Coronary artery (tissue), 2 donors: Measurements from ENCODE around the gene ATP6V1C2.
"Not testable (repeated sequence)": the region's sequence is repeated elsewhere in the genome, so short reads cannot be mapped to it uniquely, and the experiment has no call there.

Source experiments
- DNase-seq: peaks from one replicate; pipeline ENCODE4 v3.0.0-alpha.2; 2017; ENCODE audit warnings: low spot score
- H3K27ac ChIP-seq, 2 donors: fragments of 200-600 bp; sonication (generic); one replicate each; pipeline ENCODE4 v1.5.1; 2016 to 2019
- H3K4me3 ChIP-seq: fragments of 200-600 bp; sonication (generic); 2 replicates; pipeline ENCODE4 v1.5.1; 2016; ENCODE audit warnings: mild to moderate bottlenecking, moderate library complexity
- TF ChIP-seq, protein P1 (sequence below): fragments of 200-600 bp; sonication (generic); IDR thresholded peaks from one replicate; pipeline ENCODE4 v1.5.1; 2019; ENCODE audit warnings: antibody characterized with exemption

ATP6V1C2 gene

DNA sequence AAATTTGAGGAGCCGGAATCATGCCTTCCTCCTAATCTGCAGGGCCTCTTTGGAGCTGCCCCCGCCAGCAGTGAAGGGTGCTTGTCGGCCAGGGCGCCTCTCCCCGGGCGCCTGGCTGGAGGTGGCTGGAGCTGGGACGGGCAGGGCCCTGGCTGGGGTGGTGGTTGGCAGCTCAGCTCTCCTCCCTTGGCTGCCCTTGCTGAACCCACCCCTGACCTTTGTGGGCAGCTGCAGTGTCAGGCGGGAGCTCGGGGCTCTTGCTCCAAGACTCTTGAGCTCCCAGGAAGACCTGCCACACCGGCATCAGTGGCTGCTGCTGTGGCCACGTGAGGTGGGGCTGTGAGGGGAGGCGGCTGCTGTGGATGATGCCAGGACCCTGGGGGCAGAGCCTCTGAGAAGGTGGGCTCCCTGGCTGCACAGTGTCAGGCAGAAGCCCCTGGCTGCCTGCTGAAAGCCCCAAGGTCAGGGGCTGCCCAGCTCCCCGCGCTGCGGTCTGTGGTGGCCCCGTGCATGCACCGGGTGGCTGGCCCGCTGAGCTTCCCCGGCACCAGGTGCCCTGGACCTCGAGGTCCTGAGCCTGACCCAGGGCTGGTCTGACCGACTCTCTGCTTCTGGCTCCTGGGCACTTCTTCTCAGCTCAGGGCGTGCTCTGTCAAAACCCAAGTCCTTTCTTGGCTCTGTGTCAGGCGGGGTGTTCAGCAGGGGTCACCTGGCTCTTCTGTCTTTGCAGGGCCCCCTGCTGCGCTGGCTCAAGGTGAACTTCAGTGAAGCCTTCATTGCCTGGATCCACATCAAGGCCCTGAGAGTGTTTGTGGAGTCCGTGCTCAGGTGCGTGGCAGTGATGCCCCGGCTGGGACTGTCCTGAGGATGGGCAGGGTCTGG is 56.7 kb downstream of the ATP6V1C2 start:
- DNase-seq: no peak
- H3K4me3 ChIP-seq: no peak overlapping the region
- H3K27ac ChIP-seq: no peak overlapping the region
- TF ChIP-seq, protein P1, sequence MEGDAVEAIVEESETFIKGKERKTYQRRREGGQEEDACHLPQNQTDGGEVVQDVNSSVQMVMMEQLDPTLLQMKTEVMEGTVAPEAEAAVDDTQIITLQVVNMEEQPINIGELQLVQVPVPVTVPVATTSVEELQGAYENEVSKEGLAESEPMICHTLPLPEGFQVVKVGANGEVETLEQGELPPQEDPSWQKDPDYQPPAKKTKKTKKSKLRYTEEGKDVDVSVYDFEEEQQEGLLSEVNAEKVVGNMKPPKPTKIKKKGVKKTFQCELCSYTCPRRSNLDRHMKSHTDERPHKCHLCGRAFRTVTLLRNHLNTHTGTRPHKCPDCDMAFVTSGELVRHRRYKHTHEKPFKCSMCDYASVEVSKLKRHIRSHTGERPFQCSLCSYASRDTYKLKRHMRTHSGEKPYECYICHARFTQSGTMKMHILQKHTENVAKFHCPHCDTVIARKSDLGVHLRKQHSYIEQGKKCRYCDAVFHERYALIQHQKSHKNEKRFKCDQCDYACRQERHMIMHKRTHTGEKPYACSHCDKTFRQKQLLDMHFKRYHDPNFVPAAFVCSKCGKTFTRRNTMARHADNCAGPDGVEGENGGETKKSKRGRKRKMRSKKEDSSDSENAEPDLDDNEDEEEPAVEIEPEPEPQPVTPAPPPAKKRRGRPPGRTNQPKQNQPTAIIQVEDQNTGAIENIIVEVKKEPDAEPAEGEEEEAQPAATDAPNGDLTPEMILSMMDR: no peak

DNA sequence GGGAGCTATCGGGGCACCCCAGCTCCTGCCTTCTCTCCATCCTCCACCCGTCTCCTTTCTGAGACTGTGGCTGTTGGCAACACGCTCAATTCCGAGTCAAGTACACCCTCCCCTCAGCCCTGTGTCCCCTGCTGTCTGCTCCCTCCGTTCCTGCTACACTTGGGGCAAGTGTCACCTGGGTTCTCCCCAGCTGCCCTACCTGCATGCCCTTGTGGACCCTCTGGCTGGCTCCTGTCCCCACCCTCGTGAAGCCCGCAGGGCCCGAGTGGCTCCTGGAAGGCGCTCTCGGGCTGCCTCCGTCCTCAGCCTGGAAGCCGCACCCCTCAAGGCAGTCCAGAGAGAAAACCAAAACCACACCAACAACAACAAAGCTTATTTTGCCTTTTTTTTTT is 57.3 kb downstream of the ATP6V1C2 start:
- DNase-seq: no peak
- no peak overlapping the region for H3K4me3 ChIP-seq
- TF ChIP-seq, protein P1: no peak
- H3K27ac ChIP-seq: no peak overlapping the region

DNA sequence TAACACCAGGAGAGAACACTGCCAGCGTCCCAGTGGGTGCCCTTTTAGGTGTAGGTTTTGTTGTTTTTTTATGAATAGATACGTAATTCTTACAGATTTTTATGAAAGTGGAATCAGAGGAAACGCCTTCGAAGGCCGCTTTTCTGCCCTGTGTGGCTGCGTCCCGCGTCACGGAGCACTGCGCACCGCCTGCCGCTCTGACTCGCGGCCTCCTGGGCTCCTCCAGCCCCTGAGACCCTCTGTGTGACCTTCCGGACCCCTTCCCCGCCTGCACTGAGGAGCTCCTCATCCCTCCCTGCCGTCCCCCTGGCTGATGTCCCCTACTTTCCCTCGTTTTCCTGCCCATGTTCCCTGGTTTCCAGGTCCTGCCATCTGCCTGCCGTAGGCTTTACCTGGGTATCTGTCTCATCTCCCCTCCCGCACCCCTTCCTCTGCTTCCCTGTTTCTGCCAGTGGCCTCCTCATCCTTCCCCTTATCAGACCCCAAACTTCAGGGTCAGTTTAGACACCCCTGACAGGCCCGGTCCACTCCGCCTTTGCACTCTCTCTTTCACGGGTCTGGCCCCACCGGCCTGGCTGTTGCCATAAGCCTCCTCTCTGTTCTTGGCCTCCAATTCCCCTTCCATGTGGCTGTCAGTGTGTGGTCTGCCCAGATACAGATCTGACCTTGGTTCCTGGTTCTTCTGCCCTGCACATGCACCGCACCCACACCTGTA is 58.5 kb downstream of the ATP6V1C2 start:
- Histone ChIP-seq H3K4me3 (no peak overlapping the region), H3K27ac (no peak overlapping the region)
- TF ChIP-seq, protein P1: no peak
- DNase-seq: no peak

DNA sequence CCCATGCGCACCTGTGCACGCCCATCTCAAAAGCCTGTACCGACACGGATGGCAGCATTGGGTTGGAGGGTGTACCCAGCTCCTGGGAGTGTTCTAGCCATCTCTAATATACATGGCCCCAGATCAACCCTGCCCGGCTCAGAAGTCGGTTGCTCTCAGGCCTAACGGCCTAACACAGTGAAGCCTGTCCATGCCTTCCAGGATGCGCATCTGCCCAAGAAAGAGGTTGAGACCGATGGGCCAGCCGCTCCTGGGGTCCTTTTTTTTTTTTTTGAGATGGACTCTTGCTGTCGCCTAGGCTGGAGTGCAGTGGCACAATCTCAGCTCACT is 59.0 kb downstream of the ATP6V1C2 start:
- TF ChIP-seq, protein P1: no peak
- Histone ChIP-seq H3K4me3 (no peak overlapping the region), H3K27ac (no peak overlapping the region)
- DNase-seq: no peak

DNA sequence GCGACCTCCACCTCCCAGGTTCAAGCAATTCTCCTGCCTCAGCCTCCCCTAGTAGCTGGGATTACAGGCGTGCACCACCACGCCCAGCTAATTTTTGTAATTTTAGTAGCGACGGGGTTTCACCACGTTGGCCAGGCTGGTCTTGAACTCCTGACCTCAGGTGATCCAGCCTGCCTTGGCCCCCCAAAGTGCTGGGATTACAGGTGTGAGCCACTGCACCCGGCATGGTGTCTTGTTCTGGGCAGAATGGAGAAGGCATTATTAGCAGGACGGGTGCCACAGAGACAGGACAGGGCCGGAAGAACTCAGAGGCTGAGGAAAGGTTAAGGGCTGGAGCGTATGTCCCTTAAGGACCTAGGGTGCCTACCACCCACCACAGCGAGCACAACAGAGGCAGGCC is 59.4 kb downstream of the ATP6V1C2 start:
- not testable (repeated sequence) for H3K4me3 ChIP-seq, DNase-seq, H3K27ac ChIP-seq

DNA sequence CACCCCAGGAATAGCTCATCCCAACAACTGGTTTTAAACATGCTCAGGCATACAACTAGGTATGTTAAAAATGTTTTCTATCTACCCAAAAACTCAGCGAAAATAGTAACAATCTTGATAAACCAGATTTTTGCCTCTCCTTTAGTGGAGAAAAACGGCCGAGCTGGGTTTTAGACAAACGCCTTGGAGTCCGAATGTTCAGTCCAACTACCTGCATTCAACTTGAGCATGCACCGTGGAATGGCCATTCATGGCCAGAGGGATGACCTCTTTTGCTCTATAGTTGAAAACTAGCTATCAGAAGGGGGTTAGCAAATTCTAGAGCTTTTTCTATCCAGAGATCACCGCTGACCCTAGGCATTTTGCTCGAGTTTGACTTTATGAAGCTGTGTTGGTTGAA is 60.3 kb downstream of the ATP6V1C2 start:
- Histone ChIP-seq H3K4me3 (no peak overlapping the region), H3K27ac (no peak overlapping the region)
- TF ChIP-seq, protein P1: no peak
- no peak for DNase-seq

DNA sequence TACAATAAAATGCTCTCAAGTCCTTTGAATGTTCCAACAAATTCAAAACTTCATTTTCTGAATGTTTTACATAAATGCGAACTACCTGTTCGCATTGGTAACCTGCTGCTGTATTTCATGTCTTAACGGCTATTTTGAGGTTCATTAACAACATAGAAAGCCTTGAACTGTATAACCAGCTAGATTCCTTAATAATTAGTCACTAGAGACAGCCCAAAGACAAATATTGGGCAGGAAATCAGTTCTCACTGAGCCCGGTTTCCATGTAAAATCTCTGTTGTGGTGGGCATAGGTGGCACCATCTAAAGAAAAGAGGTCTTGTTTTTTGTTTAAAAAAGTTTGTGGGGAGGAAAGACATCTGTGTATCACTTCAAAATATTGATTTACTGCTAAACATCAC is 62.0 kb downstream of the ATP6V1C2 start:
- Histone ChIP-seq H3K4me3 (no peak overlapping the region), H3K27ac (no peak overlapping the region)
- DNase-seq: no peak
- TF ChIP-seq, protein P1: no peak
